Uterus (tissue), 2 donors: ENCODE results near the gene OXNAD1.

Experiments used
- POLR2A ChIP-seq, 2 donors: fragments of 450-650 bp; IDR thresholded peaks; one replicate each; pipeline ENCODE4 v1.6.1; 2016; ENCODE audit warnings: antibody characterized with exemption in 2 of 2, mild to moderate bottlenecking in 1 of 2, moderate library complexity in 1 of 2
- TF ChIP-seq, protein P1 (sequence below), 4 experiments: fragments of 200-600 bp in 2 of 4; fragments of 450-650 bp in 2 of 4; sonication (generic) in 2 of 4; IDR thresholded peaks; one replicate each; pipeline ENCODE4 v1.5.1; 2016 to 2019; ENCODE audit warnings: antibody characterized with exemption in 4 of 4, mild to moderate bottlenecking in 2 of 4, moderate library complexity in 1 of 4

- TF ChIP-seq, protein P1, sequence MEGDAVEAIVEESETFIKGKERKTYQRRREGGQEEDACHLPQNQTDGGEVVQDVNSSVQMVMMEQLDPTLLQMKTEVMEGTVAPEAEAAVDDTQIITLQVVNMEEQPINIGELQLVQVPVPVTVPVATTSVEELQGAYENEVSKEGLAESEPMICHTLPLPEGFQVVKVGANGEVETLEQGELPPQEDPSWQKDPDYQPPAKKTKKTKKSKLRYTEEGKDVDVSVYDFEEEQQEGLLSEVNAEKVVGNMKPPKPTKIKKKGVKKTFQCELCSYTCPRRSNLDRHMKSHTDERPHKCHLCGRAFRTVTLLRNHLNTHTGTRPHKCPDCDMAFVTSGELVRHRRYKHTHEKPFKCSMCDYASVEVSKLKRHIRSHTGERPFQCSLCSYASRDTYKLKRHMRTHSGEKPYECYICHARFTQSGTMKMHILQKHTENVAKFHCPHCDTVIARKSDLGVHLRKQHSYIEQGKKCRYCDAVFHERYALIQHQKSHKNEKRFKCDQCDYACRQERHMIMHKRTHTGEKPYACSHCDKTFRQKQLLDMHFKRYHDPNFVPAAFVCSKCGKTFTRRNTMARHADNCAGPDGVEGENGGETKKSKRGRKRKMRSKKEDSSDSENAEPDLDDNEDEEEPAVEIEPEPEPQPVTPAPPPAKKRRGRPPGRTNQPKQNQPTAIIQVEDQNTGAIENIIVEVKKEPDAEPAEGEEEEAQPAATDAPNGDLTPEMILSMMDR (IDR thresholded peaks at IDR 0.05) = no peak
- no peak for TF ChIP-seq POLR2A (IDR thresholded peaks at IDR 0.05)
These were observed 85.1 kb downstream of the OXNAD1 start for GRCh38 chr3:16349986-16350596.
